GM21423 (cell line): ENCODE data around the gene RNF115.
"Not testable (repeated sequence)": the region's sequence is repeated elsewhere in the genome, so short reads cannot be mapped to it uniquely, and the experiment has no call there.

Experiments
- ATAC-seq: cut with Tn5 transposase; IDR thresholded peaks from one replicate; pipeline ENCODE4 v1.9.1; 2021; ENCODE audit warnings: mild to moderate bottlenecking, moderate library complexity; ENCODE audit not compliant: unreplicated experiment

The RNF115 gene

DNA sequence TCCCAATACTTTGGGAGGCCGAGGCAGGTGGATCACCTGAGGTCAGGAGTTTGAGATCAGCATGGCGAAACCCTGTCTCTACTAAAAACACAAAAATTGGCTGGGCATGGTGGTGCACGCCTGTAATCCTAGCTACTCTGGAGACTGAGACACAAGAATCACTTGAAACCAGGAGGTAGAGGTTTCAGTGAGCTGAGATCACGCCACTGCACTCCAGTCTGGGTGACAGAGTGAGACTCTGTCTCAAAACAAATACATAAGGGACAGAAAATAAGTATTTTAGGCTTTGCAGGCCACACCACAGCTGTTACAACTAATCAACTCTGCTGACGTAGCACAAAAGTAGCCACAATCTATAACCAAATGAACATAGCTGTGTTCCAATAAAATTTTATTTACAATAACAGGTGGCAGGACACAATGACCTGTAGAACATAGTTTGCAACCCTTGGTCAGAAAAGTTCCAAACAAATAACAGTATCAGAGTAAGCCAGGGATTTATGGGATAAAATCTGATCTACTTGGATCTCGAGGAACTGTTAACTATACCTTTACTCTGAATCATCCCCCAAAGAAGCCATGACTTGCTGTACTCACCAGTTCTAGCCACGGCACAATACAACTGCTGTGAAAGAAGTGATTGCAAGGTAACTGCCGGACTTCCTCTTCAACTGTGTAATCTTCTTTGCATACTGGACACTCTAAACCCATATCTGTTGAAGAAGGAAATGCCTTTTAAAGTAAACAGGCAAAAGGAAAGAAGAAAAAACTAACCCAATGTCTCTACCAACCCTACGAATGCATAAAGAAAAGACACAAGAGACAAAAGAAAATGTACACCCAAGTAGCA, 76.3 kb downstream of the RNF115 start:
- no peak for ATAC-seq

GRCh38 chr1:145740269-145740668, 83.6 kb downstream of the RNF115 start:
- no peak for ATAC-seq

GRCh38 chr1:145736191-145736590, 87.7 kb downstream of the RNF115 start:
- ATAC-seq = no peak

GRCh38 chr1:145730900-145731299, 93.0 kb downstream of the RNF115 start:
- no peak for ATAC-seq

DNA sequence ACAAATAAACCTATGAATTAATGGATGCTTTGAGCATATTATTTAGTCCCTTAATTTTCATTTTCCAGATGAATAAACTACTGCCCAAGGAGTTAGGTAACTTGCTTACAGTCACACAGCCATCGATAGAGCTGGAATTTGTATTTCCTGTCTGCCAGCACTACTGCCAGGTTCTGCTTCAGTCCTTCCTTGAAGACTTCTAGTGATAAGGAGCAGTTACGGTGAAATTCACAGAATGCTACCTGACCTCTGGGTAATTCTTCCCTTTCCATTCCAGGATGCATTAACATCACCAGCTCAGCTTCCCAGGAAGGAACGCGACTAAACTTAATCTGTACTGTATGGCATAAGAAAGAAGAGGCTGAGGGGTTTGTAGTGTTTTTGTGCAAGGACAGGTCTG, 93.4 kb downstream of the RNF115 start:
- no peak for ATAC-seq

- no peak for ATAC-seq
Measured at GRCh38 chr1:145729666-145730436, 94.0 kb downstream of the RNF115 start.

GRCh38 chr1:145729196-145729595, 94.7 kb downstream of the RNF115 start:
- no peak for ATAC-seq

- ATAC-seq = not testable (repeated sequence)
Measured at GRCh38 chr1:145726193-145726592, 97.7 kb downstream of the RNF115 start.

- ATAC-seq = peak; percentile 69
Measured at GRCh38 chr1:145720878-145721671, 102.8 kb downstream of the RNF115 start.

GRCh38 chr1:145720556-145720877, 103.4 kb downstream of the RNF115 start:
- no peak for ATAC-seq

GRCh38 chr1:145719230-145720079, 104.4 kb downstream of the RNF115 start, which contains the start of gene CD160:
TSS of gene CD160 (plus strand) at chr1:145719499. CDS start at chr1:145728328, 8,829 bp downstream.
- ATAC-seq = no peak

DNA sequence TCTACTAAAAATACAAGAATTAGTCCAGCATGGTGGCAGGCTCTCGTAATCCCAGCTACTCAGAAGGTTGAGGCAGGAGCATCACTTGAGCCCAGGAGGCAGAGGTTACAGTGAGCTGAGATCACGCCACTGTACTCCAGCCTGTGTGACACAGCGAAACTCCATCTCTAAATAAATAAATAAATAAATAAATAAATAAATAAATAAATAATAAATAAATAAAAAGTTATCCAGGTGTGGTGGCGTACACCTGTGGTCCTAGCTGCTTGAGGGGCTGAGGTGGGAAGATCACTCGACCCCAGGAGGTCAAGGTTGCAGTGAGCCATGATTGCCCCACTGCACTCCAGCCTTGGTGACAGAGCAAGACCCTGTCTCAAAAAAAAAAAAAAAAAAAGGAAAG, 105.4 kb downstream of the RNF115 start:
- not testable (repeated sequence) for ATAC-seq

- ATAC-seq = no peak
Measured at GRCh38 chr1:145717833-145718232, 106.1 kb downstream of the RNF115 start.

- ATAC-seq = no peak
Measured at GRCh38 chr1:145716641-145717345, 107.1 kb downstream of the RNF115 start.

DNA sequence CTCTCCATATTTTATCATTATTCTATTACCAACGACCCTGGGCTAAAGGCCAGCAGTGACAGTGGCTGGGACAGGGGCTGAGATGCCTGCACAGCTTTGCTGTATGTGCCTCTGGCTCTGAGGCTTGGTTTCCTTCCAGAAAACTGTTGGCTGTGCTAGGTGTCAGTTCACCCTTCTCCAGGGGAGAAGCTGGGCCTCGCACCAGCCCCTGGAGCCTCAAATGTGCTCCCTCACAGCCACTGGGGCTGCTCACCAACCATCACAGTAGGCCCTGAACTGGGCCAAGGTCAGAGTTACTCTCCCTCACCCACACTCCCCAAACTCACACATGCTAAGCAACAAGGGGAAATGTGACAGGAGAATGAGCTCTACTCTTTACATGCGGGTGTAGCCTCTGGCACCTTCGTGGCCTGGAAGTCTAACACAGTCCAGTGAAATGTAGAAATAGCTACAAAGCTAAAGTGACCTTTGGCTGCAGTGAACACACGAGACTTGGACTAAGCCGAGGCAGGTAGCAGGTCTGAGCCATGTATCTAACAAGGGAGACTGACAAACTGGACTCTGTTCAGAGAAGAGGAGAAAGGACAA, 109.3 kb downstream of the RNF115 start:
- no peak for ATAC-seq

DNA sequence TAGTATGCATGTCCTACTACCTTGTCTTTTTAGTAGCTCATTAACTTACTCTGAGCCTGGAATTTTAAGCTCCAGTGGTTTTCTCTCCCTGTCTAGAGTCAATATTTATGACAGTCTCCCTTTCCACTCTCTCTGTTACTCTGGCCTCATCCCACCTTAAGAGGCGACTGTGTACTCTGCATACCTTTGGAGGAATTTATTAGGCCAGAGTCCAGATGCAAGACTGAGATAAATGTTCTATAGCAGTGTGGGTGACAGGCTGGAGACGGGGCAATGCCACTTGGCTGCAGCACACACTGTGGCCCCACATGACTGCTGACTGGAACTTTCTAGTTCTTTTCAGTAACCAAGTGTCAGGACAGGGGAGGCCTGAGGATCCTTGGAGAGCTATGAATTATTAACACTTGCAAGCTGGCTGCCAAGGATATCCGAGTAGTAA, 112.7 kb downstream of the RNF115 start:
- no peak for ATAC-seq

GRCh38 chr1:145710291-145711027, 113.4 kb downstream of the RNF115 start:
- no peak for ATAC-seq

- ATAC-seq = no peak
Measured at GRCh38 chr1:145708063-145708462, 115.8 kb downstream of the RNF115 start.
